NOMO-1 treated with DMSO at 0.1 percent for 48 hours (cell line): ENCODE measurements around the gene CASKIN2.
A peak's percentile ranks its signal among the peaks of the same experiment; 100 is the strongest.

Source experiments
- DNase-seq: peaks from one replicate; lab custom pipeline; 2025; ENCODE audit not compliant: unreplicated experiment; lab: John Stamatoyannopoulos, UW

The CASKIN2 gene, protein sequence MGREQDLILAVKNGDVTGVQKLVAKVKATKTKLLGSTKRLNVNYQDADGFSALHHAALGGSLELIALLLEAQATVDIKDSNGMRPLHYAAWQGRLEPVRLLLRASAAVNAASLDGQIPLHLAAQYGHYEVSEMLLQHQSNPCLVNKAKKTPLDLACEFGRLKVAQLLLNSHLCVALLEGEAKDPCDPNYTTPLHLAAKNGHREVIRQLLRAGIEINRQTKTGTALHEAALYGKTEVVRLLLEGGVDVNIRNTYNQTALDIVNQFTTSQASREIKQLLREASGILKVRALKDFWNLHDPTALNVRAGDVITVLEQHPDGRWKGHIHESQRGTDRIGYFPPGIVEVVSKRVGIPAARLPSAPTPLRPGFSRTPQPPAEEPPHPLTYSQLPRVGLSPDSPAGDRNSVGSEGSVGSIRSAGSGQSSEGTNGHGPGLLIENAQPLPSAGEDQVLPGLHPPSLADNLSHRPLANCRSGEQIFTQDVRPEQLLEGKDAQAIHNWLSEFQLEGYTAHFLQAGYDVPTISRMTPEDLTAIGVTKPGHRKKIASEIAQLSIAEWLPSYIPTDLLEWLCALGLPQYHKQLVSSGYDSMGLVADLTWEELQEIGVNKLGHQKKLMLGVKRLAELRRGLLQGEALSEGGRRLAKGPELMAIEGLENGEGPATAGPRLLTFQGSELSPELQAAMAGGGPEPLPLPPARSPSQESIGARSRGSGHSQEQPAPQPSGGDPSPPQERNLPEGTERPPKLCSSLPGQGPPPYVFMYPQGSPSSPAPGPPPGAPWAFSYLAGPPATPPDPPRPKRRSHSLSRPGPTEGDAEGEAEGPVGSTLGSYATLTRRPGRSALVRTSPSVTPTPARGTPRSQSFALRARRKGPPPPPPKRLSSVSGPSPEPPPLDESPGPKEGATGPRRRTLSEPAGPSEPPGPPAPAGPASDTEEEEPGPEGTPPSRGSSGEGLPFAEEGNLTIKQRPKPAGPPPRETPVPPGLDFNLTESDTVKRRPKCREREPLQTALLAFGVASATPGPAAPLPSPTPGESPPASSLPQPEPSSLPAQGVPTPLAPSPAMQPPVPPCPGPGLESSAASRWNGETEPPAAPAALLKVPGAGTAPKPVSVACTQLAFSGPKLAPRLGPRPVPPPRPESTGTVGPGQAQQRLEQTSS (N-terminal part only)

DNA sequence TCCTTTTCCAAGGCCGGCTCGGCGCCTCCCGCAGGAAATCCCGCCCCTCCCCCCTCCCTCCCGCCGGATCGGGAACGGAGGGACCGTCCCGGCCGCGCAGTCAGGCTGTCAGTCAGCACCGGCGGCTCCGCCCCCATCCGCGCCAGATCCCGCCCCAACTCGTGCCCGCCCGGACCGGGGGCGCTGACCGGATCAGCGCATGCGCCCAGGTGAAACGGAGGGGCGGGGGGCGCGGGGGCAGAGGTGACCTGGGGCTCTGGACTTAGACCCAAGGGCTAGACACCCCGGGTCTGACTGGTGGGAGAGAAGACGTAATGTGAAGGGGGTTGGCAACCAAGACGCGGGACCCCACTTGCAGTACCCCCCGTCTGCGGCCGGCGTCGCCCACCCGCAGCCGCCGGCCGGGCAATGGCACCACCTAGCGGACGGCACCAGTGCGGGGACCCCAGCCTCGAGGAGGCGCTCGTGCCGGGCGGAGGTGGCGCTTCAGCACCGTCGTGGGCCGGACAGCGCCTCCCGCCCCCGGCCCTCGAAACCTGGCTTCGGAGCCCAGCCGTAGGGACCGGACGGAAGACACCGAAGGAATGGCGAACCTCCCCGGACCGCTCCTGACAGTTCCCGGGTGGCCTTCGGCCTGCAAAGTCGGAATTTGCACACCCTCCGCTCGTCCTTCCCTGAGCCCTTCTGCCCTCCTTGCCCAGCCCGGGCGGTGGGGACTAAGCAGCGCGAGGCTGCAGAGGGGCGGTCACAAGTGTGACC lies at the start of gene CASKIN2:
Gene CASKIN2 (minus strand): TSS at position 42 of the 759 bp plus-strand sequence. CDS start 1,733 bp downstream, outside the sequence.
- DNase-seq: peak; percentile 61

DNA sequence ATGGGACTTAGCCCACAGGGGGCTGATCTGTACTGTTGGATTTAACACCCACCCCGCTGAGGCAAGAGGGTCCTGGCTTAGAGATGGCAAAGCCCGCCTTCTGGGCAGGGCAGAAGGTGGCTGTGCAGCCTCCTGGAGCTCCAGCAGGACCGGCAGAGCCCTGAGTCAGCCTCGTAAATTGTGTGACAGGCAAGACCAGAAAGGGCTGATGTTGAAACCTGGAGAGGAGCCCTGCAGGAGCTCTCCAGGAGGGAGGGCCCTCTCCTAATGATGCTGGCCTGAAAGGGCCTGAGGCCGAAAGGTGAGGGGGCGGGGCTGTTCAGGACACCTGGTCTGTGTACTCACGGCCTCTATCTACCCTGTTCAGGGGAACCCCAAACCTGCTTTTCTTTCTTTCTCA lies 49.7 kb upstream of the CASKIN2 start:
- peak; percentile 45 for DNase-seq

DNA sequence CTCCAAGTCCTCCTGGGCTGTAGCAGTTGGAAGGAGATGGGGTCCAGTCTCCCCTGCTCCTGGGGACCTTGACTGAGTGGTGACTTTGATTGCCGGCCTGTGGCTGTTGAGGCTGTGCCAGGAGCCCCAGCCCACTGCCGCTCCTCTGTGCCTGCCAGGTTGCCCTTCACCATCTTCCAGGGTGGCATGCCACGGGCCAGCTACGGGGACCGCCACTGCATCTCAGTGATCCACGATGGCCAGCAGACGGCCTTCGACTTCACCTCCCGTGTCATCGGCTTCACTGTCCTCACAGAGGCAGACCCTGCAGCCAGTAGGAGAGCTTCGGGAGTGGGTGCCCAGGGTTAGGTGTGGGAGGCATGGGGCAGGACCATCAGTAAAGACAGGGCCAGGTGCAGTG lies 48.9 kb upstream of the CASKIN2 start:
- DNase-seq: no peak

DNA sequence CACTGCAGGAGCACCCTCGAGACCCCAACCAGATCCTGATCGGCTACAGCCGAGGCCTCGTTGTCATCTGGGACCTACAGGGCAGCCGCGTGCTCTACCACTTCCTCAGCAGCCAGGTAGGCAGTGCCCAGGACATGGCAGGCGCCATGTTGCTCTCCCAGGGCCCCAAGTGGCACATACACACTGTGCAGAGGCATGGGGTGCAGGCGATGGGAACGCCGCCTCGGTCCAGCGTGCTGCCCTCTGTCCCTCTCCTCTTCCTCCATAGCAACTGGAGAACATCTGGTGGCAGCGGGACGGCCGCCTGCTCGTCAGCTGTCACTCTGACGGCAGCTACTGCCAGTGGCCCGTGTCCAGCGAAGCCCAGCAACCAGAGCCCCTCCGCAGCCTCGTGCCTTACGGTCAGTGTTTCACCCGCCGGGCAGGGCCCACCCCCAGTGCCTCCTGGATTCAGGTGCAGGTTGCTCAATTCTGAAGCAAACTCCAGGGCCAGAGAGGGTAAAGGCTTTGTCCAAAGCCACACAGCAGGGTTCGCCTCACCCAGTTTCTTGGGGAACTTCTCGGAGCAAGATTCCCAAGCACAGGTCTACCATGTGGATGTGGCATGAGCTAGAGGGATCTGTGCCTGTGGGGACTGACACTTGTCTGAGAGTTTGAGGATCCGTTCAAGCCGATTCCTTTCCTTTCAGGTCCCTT lies 47.9 kb upstream of the CASKIN2 start:
- DNase-seq: no peak

DNA sequence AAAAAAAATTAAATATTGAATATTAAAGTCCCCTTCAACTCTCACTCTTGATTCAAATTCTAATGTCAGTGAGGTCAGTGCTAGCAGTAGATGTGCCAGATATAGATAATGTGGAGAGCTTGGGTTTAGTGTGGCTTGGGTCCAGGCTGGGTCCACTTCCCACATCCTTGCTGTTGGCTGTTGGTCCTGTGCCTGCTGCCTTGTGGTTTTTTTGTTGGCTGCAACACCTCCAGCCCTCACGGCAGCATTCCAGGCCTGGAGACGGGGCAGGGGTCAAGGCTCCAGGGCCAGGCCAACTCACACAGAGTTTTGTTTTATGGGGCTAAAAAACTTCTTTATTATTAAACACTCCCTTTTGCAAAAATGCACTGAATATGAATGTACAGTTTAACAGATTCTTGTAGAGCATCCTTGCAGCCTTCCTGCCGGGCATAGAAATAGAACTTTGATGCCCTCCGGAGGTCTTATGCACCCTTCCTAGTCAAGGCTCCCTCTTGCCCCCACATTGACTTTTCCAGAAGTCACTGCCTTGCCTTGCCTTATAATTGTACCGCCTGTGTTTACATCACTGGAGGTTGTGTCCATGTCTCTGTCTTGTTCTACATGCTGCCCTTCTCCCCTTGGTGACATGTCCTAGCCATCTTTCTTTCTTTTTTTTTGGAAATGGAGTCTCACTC lies 46.7 kb upstream of the CASKIN2 start:
- DNase-seq: no peak

DNA sequence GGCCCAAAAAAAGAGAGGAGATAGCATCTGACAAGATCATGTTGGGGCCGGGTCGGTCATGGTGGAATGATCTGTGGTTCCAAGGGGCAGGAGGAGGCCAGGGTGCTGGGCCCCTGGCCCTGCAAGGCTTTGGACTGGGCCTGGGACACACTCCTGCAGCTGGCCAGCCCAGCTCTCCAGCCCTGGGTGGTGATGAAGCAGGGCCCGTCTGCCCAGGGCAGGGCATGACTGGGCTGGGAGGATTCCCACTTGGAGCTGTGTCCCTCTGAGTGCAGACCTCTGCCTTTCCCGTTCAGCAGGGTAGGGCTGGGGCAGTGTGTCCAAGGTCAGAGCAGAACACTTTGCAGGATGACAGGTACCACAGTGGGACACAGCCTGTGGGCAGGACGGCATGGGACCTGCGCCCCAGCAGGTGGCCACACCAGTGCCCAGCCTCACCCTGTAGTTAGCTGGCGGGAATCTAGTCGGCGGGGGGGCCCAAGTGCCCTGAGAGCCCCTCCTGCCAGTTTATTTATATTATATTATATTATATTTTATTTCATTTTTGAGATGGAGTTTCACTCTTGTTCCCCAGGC lies 44.7 kb upstream of the CASKIN2 start:
- DNase-seq: no peak

DNA sequence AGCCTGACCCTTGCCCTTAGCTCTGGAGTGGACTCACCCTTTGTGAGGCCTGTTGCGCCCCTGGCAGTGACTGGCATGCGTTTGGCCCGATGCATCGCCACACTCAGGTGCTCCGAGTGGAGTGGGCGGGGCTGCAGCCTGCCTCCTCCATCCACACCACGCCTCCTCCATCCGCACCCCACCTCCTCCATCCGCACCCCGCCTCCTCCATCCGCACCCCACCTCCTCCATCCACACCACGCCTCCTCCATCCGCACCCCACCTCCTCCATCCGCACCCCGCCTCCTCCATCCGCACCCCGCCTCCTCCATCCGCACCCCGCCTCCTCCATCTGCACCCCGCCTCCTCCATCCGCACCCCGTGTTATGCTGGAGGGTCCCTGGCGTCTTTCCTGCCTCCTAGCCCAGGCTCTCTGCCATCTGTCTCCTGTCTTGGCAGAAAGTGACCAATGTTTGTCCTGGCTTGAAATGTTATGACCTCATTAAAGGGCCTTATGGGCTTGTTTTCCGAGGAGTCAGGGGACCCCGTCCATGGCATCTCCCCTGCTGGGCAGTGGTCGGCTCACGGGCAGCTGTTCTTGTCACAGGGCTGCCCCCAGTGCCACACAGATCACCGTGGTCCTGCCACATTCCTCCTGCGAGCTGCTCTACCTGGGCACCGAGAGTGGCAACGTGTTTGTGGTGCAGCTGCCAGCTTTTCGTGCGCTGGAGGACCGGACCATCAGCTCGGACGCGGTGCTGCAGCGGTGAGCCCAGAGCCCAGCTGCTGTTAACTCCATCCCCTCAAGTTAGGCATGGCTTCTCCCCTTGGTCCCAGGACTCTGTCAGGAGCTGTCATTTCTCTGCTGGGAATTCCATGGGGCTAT lies 43.6 kb upstream of the CASKIN2 start:
- DNase-seq: no peak

DNA sequence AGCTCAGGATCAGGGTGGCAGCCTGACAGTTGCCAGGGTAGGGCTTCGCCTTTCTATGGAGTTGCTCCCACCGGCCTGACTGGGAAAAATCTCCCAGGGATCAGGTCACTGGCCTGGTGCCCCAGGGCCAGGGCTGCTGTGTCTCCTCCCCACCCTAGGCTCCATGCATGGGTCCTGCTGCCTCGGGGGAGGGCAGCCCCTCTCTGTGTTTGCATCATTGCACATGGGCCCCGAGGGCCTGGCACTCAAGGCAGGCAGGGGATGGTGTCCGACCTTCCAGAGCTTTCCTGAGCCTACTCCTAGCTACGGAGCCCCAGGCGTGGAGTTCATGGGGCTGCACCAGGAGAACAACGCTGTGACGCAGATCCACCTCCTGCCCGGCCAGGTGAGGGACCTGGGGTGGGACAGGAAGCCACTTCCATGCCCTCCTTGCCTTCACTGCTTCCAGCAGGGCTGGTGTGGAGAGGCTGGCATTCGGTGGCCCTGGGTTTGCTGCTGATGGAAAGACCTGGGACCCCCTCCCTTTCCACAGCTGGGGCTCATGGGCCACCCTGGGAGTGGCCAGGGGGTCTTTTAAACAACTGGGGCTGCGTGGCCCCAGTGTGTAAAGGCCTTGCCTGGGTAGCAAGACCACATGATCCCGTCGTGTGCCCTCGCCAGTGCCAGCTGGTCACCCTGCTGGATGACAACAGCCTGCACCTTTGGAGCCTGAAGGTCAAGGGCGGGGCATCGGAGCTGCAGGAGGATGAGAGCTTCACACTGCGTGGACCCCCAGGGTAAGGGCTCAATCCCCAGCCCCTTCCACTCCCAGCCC lies 42.7 kb upstream of the CASKIN2 start:
- no peak for DNase-seq

DNA sequence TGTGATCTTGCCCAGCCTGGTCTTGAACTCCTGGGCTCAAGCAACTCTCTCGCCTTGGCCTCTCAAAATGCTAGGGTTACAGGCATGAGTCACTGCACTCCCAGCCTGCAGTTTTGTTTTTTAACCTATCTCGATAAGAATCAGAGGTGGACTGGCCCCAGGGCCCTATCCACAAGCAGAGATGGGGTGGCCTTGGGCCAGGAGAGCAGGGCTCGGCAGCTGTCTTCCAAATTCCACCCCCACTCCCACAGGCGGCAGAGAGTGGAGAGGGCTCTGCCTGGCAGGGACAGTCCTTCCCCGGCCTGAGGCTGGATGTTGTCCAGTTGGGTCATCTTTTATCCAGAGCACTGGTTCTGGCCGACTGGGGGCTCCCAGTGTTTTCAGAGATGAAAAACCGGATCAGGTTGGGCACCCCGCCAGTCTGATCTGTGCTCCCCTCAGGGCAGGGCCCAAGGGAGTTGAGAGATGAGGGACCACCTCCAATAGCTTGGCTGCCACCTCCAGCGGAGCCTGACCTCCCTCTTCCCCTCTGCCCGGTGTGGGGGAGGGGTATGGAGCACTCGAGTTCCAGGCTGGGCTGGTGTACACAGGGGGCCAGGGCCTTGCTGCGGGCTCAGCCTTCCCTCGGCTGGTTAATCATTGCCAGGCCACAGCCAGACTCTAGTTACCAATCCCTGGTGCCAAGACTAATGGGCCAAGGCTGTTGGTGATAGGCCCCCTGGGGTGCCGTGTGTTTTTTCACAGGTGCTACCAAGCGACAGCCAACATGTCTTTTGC lies 41.9 kb upstream of the CASKIN2 start:
- DNase-seq: no peak

DNA sequence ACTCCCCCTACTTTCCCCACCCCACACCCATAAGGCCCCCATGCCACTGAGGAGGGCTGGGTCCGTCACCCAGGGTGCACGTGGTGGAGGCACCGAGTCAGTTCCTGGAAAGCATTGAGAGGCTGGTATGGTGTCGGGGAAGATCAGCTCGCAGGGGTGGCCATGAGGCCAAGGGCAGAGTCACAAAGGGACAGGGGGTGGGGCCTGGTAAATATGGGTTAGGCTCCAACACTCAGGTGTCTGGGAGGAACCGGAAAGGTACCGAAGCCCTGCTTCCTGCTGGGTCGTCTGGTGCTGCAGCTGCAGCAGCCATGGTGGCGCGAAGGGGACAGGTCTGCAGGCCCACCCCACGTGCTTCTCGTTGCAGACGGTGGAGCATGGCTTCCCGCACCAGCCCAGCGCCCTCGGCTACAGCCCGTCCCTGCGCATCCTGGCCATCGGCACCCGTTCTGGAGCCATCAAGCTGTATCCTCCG lies 40.4 kb upstream of the CASKIN2 start:
- no peak for DNase-seq

DNA sequence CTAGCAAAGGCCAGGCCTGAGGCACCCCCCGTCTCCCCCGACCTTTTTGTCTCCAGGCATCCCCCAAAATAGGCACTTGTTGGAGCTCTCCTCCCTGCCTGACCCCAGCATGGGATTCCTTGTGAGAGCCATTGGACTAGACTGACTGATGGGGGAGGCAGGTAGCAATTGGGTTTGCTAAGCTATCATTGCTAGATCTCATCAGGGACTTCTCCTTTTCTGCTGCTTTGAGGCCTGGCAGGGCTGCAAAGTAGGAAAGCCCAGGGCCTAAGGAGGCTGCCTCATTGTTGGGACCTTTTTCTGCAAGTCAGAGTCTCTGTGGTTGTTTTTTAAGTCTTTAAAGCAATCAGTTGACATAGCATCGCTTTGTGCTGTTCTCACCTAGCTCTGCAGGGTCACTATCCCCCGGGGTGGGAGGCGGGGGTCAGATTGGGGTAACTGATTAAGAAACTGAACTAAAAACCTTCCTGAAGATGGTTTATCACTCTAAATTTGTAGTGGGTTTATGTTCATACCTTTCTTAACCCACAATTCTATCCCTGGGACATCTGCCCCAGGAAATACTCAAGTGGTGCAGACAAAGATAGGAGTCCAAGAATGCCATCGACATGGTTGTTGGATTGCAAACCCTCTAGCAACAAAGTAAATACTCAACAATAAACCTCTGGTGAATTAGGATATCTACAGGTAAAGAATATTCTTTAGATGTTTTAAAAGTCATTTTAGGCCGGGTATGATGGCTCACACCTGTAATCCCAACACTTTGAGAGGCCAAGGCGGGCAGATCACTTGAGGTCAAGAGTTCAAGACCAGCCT lies 38.2 kb upstream of the CASKIN2 start:
- no peak for DNase-seq

DNA sequence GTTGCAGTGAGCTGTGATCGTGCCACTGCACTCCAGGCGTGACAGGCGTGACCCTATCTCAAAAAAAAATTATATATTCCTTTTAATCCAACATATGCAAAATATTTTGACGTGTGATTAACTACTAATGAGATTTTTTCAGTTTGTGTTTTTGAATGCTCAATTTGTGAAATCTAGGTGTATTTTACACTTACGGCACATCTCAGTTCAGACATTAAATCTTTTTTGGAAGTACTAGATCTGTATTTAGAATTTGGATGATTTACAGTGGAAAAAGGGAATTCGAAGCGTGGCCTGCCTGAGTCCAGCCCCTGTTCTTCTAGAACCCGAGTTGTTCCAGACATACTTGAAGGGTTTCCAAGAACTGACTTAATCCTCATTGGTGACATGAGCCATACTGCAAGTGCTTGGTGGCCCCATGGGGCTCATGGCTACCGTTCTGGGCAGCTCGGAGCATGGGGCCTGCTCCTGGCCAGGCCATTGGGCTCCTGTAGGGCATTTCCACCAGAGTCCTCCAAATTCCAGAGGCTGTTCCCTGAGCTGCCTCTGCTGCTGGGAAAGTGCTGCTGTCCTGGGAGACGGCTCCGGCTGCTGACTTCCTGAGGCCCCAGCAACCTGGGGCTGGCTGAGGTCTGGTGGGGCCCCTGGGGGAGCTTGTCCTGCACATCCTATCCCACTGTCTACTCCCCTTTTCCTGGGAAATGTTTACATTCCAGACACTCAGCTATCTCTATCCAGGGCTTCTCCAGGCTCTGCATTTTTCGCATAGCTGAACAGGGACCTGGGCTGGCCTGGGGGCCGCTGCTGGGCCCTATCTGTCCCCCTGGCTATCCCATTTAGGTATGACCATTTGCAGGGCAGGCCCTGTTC lies 37.3 kb upstream of the CASKIN2 start:
- no peak for DNase-seq

DNA sequence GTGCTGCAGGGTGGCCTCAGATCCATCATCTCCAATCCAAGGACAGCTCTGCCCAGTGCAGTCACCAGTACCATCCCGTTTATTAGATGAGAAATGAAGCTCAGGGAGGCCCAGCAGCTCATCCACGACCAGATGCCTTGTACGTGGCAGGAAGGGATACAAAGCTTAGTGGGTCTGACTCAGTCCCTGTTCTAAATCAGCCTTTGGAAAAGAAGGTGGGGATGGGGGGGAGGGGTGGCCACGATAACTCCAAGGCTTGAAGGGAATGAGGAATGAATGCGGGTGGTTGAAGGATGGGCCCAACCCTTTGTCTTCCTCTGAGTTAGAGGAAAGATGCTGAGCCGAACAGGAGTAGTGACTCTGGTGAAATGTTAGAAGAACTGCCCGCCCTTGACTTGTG lies 35.9 kb upstream of the CASKIN2 start:
- DNase-seq: no peak

DNA sequence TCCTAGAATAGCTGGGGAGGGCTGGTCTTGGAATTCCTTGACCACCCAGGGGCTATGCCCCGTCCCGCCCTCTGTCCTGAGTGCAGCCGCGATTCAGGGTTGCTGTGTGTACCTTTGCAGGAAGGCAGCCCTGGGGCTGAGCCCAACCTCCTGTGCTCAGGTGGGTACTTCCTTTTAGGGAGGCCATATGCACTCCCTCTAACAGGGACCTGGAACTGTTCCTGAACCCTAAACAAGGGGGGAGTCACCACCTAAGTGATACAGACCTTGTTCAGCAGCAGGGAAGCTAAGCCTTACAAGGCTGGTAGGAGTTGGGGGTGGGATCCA lies 34.8 kb upstream of the CASKIN2 start:
- DNase-seq: no peak
